GM12875 (cell line): Measurements from ENCODE around the gene COBLL1.

Source experiments
- H3K4me3 ChIP-seq: one replicate; pipeline ENCODE4 v1.5.1; 2011; ENCODE audit warnings: low read depth, low read length, control low read depth
- CTCF ChIP-seq: IDR thresholded peaks from 2 replicates; pipeline ENCODE4 v1.5.1; 2011; ENCODE audit warnings: low read depth, mild to moderate bottlenecking, control low read depth, inconsistent platforms, low read length, moderate library complexity, borderline replicate concordance; ENCODE audit not compliant: insufficient read depth

COBLL1 gene

GRCh38 chr2:164818149-164819136, 23.2 kb downstream of the COBLL1 start:
- no peak for TF ChIP-seq CTCF
- H3K4me3 ChIP-seq: no peak overlapping the region

- H3K4me3 ChIP-seq: no peak overlapping the region
- no peak for TF ChIP-seq CTCF
These were observed 24.7 kb downstream of the COBLL1 start for GRCh38 chr2:164816900-164817299.

GRCh38 chr2:164816046-164816445, 25.6 kb downstream of the COBLL1 start:
- no peak overlapping the region for H3K4me3 ChIP-seq
- TF ChIP-seq CTCF: no peak

- no peak for TF ChIP-seq CTCF
- H3K4me3 ChIP-seq: no peak overlapping the region
These were observed 26.4 kb downstream of the COBLL1 start for GRCh38 chr2:164815071-164815793.

GRCh38 chr2:164813535-164813934, 28.1 kb downstream of the COBLL1 start:
- H3K4me3 ChIP-seq: no peak overlapping the region
- no peak for TF ChIP-seq CTCF

DNA sequence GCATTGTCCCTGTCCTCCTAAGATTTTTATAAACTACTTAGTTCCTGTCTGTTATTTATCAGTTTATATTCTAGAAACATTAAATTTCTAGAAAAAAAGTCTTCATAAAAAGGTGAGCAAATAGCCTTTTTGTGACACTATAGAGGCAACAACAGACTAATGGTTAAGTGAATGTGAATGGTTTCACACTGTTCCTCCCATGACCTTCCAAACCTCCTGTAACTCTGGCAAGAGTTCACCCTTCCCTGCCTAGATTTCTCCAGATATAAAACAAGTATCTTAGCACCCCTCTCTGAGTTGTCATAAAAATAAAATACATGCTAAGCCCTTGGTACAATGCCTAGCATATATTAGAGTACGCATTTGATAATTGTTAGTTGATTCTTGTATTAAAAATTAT, 29.2 kb downstream of the COBLL1 start:
- H3K4me3 ChIP-seq: no peak overlapping the region
- no peak for TF ChIP-seq CTCF
